Measurements from ENCODE around the gene PTPRB.

Gene PTPRB

DNA sequence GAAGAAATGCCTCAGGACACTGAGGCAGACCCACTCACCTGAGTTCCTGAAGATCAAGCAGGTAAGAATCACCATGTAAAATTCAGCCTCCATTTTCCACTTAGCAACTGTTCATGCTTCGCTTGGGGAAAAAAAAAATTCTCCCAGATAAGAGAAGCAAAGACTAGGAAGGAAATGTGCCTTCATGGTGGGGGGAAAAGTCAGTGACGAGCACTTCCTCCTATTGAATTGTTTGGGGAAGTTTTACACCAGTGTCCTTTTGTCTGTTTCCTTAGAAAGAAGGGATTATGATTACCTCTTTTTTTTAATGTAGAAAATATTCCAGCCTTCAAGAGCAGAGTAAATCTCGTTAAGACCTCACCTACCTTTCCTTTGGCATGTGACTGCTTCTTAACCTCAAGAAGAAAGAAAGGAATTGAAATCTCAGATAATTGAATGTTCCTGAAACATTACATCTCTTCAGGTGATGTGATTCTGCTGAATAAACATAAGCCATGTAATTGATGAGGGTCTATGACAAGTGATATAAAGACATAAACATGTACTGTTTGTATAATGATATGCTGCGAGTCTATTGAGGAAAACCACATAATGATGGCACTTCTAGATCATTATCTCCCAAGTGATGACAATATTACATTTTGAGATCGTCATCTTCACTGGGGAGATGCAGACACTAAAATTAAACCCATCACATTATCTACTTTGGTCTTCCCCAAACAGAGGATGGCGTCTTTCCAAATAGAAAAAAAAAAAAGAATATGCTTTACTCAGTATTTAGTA lies at the start of gene PTPRB:
TSS of gene PTPRB (minus strand) at position 127 of the 783 bp plus-strand sequence. CDS start at position 93, 34 bp downstream.
- no peak for FAIRE-seq
- no peak for DNase-seq (ENCODE audit: low spot score)

DNA sequence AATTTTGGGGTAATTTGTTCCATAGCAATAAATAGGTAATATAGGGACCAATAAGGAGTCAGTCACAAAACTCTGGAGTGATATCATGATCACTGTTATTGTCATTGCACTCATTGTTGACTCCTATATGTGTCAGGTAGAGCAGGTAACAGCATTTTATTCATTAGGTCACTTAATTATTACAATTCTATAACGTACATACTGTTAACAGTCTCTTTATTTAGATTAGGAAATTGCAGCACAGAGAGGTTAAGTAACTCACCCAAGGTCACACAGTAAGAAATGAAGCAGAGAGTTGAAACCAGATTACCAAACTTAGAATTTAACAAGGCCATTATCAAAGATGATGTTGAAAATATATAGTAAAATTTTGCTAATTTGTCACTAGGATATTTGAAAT lies 49.7 kb upstream of the PTPRB start:
- FAIRE-seq (no peak), DNase-seq (ENCODE audit: low spot score) (no peak)

DNA sequence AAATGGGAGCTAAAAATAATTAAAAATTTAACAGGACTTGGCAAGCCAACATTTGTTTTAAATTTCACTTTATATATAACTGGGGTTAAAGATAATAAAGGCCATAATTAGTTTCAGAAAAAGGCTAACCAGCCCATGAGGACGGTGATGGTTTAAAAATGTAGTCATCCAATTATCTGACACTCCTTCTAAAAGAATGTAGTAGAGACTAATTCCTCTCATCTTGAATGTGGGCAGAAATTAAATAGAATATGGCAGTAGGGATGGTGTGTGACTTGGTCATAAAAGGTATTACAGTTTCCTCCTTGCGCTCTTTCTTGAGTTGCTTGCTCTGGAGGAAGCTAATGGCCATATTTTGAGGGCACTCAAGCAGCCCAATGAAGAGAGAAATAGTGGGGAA lies 49.1 kb upstream of the PTPRB start:
- no peak for FAIRE-seq
- DNase-seq (ENCODE audit: low spot score), result no peak

DNA sequence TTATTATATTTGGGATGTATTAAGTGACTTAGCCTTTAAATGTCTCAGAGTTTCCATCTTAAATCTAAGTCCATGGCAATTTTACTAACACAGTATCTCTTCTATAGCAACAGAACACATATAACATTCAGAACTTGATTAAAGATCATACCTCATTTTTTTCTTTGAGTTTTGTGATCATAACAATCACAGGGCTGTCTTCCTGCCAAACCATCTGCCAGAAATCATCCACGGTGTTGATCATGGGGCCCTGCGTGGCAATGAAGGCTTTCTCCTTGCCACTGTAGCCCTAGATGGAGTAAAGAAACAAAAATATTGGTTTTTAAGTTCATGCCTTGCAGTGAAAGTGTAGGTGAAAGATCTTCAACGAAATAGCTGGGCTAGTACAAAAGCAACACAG lies 46.7 kb upstream of the PTPRB start:
- DNase-seq (ENCODE audit: low spot score), result no peak
- no peak for FAIRE-seq

DNA sequence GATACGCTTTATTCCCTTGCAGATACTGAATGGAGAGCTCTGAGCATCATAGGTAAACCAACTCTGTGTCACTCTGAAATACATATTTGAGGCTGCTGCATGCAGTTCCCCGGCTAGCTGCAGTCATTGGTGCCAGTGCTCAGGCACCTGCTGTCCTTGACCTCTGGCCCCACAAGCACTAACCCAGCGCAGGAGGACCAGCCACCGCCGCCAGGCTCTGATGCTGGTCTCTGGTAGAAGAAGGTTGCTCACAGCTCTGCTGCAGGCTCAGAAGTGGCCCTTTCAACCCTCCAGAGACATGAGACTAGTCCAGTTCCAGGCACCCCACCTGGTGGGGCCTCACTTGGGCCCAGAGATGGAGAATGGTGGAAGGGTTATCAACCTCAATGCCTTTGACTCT lies 34.5 kb upstream of the PTPRB start:
- FAIRE-seq, result no peak
- no peak for DNase-seq (ENCODE audit: low spot score)

DNA sequence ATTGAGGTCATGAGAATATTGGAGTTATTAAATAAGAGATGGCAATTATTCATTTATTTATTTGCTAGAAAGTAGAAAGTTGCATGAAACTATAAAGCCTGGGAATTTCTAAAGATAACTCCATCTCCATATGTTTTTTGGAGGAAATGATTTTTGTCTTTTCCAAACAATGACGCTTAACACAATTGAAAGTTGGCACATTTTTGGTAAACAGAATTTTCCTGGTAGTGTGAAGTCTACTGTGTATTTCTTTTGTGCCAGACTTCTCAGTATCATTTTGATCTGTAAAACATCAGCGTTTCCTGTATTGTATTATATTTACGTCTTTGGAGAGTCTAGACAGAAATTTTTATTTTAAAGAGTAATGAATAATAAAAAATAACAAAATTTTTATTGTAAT lies 33.7 kb upstream of the PTPRB start:
- DNase-seq (ENCODE audit: low spot score), result no peak

DNA sequence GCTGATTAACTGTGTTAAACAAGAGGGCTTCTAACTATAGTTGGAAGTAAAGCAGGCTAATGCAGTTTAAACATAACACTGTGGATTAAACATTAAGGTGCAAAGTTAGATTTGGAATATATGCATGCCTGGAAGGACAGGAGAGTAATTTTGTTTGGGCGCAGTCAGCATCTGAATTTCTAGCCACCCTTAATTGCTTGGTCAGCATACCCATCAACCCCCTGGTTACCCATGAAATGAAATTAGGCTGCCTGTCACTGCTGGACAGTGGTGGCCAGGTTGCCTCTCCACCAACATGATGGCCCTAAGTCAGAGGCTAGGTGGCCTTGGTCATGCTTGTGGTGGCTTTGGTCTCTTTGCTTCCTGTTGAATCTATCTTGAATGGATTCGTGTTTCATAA lies 30.0 kb upstream of the PTPRB start:
- DNase-seq (ENCODE audit: low spot score), result no peak
- FAIRE-seq, result no peak

More for the DNA sequence above, 33.7 kb upstream of the PTPRB start:
- FAIRE-seq, result no peak

DNA sequence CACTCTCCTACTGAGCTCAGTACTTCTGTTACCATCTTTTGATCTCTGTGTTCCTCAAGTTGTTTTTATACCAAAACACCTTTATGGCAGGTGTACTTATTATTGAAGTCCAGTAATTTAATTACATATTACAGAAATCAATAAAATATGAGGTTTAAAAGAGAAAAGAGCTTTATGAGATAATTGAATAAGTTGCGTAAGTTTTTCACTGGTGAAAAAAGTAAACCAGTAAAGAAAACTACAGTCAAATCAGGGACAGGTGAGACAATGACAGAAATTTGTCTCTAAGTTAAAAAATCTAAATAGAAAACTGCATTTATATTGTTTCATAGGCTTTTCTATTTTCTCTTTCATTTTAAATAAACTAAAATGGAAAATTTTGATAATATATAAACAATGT lies 29.1 kb upstream of the PTPRB start:
- FAIRE-seq (no peak), DNase-seq (ENCODE audit: low spot score) (no peak)

DNA sequence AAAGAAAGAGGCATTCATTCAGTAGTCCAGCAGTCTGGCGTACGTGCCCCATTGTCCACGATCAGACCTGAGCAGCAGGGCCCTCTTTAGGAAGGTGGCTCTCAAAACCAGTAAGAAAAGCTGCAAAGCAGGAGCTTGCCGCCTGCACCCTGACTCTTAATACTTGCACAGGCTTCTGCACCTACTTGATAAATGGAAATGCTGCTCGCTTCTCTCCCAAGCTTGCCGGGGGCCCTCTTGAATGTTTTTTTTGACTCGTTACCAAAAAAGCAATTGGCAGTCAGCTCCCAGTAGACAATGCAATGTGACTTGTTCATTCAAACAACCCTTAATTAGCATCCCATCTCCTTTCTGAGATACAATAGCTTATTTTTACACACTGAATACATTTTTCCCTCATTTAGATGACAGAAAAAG lies 27.2 kb upstream of the PTPRB start:
- DNase-seq (ENCODE audit: low spot score) (no peak), FAIRE-seq (no peak)

DNA sequence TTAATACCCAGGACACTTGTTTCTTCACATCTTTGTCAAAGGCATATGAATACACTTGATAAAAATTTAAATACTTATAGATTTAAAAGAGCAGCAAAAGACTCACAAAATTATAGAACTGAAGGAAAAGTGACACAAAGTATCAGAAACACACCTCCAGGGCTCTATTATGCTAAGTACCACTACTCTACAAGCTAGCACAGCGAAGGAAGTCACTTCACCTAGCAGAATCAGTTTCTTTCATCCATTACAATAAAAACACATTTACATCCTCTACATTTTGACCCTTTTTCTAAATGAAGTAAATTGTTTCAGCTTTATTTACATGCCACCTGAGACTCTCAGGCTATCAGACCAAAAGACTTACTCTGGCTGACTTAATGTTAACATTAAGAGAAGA lies 26.6 kb upstream of the PTPRB start:
- DNase-seq (ENCODE audit: low spot score) (no peak), FAIRE-seq (no peak)

DNA sequence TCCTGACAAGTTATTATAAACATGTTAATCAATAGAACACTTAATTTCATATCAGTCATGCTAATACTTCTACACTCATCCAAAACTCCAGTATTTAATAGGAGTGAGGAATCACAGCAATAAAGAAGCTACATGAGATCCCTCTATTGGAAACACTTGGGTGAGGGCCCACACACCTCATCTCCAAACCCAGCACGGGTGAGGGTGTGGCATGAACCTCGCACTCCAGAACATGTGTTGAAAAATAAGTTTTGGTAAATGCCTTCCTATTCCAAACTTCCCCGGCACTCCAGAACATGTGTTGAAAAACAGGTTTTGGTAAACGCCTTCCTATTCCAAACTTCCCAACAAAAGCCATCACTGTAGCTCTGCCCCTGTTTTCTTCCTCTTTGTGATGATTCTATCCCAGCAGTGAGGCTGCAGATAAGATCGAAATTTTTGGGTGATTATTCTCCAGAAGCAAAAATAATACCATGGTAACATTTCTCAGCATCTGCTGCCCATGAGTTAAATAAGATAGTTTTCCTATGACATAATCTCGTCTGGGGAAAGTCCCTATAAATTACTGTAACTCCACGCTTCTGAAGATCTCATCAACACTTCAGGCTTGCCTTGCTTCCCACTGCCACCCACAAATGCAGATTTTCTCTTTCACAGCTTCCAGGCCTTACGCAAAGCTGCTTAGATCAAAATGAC lies 24.4 kb upstream of the PTPRB start:
- FAIRE-seq (no peak), DNase-seq (ENCODE audit: low spot score) (peak; percentile 29)

DNA sequence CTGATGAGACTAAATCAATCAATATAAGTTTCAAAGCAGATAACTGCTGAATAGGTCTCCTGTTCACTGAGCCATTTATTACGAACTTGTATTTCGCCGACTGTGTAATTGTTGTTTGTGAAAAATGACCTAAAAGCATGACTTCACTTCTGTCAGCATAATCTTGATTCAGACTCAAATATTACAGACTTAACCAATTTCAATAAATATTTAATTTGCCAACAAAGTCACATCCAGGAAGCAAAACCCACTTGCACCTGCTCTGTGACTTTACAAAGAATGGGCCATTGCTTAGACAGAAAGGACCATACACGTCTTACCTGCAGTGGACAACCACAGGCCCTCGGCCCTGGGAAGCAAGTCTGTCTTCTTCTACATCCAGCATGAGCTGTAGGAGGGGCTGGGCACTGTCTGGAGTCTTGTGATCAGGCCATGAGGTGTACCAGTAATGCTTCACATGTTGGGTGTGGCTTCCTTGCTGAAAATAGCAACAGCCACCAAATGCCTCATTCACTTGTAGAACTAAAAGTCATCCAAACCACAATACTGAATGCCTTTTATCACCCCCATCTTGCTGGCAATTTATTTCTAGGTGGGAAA lies 23.5 kb upstream of the PTPRB start:
- FAIRE-seq (no peak), DNase-seq (ENCODE audit: low spot score) (peak; percentile 66)

DNA sequence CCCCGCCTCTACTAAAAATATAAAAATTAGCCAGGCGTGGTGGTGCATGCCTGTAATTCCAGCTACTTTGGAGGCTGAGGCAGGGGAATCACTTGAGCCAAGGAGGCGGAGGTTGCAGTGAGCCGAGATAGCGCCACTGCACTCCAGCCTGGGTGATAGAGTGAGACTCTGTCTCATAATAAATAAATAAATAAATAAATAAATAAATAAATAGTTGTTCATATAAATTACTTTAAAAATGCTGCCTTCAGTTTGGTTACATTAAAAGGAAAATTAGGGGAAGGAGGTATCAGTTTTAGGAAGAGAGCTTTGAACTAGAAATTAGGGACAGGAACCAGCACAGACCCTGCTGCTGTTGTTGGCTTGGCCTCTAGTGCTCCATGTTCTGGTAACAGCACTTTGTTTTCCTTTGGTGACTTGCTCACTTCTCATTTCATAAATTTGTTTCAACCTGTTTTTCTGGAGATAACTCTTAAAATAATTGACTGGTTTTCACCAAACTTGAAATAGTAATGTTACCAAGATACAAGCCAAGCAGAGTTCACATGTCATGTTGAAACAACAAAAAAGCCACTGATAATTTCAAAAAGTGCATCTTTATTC lies 22.9 kb upstream of the PTPRB start:
- DNase-seq (ENCODE audit: low spot score), result no peak
- no peak for FAIRE-seq

DNA sequence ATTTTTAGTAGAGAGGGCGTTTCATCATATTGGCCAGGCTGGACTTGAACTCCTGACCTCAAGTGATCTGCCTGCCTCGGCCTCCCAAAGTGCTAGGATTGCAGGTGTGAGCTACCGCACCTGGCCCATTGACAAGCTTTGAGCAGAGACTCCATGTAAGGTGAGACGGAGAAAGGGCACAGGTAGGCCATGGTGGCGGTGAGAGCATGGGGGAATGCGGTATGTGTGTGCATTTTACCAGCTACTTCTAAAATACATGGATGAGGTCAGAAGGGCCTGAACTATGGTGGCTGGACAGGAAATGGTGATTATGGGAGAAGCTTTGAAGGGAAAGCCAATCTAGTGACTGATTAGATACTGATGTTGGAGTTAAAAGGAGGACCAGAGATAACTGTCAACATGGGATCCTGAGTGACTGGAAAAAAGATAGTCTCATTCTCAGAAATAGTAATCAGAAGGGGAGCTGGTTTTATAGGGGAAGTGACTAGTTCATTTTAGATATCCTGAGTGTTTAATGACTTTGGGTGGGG lies 21.9 kb upstream of the PTPRB start:
- DNase-seq (ENCODE audit: low spot score) (no peak), FAIRE-seq (no peak)

DNA sequence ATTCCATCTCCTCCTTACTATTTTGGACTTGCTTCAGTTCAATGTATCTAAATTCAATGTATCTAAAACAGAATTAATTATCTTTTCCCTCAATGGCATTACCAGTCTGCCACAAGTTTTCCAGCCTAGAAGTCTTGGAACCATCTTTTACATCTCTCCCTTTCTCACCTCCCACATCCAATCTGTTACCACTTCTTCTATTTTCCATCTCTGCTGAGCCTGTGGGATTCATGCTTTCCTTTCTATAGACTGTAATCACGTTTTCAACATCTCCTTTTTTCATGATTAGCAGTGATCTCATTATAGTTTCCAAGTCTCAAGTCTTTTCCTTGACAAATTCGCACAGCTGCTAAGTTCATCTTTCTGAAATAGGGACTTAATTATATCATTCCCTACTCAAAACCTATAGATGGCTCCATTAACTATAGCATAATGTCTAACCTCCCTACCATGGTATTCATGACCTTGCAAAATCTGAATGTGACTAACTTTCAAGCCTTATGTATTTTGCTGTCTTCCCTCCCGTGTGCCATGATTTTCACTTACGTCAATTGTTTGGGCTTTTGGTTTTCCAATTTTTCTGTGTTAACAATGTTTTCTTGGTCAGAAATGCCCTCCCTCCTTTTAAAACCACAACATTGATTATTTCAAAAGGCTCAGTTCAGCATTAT lies 20.5 kb upstream of the PTPRB start:
- no peak for DNase-seq (ENCODE audit: low spot score)
- no peak for FAIRE-seq

DNA sequence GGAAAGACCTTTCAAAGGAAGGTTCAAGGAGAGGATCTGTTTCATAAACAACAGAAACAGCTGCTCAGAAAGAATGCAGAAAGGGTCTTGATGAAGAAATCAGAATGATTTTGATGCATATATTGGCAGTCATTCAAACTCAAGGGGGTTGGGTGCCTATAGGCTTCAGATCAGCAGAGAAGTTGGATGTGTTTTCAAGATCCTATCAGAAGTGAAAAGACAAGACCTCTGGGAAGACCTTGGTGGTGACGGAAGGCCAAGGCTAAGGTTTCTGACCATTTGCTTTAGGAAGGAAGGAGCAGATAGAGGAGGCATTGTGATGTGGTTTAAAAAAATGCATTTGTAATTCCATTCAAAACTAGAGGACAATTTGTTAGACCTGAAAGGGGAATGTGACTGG lies 15.2 kb upstream of the PTPRB start:
- no peak for FAIRE-seq
- no peak for DNase-seq (ENCODE audit: low spot score)

DNA sequence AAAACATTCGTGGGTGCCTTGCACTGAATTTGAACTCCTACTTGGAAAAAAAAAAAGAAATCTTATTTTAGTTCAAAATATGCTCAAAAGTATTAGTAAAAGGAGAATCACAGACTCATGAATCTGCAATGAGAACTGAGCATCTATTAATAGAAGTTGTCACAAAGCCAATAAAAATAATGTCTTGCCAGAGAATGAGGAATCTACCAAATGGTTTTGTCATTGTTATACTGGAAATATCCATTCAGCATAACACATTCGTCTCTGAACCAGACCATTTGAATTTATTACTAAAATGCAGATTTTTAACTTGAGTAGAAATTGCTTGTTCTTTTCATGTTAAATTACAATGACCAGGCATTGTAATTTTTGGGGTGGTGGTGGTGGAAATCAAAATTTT lies 11.6 kb upstream of the PTPRB start:
- no peak for DNase-seq (ENCODE audit: low spot score)
- no peak for FAIRE-seq

DNA sequence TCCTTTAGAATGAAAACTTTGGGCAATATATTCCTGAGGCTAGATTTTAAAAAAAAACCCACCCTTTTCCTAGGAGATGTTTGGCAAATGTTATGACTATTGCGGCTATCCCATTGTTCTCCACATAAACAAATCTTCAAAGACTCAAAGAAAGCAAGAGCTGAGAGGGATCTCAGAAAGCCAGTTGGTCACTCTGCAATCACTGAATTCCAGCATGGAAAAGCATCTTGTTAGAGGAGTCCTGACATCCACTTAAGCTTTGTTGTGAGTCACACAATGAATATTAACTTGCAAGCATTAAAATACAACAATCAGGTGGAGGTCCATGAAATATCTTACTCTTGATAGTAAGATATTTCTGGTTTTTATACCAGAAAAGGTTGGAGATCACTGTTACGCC lies 11.0 kb upstream of the PTPRB start:
- FAIRE-seq, result no peak

DNA sequence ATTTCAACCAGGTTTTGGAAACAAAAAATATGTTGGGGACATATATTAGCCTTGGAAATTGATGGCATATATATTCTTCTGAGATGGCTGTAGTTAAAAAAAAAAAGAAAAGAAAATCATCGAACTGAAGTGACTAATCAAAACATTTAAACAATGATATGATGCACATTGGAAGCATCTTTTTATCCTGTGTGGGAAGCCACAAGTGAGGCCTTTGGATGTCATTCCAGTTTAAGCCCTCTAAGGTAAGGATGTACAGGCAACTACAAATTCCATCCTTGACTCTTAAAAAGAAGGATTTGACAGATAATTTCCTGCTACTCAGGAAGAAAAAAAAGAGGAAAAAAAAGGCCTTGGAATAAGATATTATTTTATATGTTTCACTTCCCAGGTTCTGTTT lies 9.6 kb upstream of the PTPRB start:
- no peak for FAIRE-seq
- no peak for DNase-seq (ENCODE audit: low spot score)

More for the DNA sequence above, 11.0 kb upstream of the PTPRB start:
- DNase-seq (ENCODE audit: low spot score), result no peak

DNA sequence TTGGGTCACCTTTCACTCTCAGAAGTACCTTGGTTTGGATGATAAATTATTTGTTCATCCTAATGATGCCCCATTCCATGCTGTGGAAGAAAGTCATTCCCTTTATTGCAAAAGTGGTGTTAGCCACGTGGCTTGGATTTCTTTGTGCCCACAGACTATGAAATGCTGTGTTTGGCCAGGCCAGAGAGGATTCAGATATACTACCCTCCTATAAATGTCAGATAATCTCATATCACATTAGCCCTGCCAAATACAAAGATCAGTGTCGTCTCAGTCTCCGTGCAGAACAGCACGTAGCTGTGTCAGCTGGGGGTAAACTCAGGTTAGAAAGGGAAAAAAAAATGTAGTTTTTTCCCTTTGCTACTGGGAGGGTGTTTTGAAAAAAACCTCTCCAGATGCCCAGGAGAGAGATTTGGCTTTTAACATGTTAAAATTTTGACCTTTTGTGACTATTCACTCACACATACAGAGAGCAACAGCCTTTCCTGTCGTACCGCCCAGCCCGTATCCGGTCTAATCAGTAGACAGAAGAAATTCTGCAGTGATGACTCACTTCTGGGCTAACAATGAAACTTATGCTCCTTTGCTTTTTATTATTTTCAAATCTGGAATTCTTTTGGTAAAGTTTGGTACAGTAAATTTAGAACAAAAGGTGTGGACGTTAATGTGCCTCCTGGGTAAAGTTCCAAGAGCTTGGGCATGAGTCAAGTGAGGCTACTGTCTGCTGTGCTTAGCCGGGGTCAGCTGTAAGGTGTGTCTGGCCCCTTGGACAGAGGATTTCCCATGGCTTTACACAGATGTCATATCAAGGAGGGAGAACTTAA lies 8.5 kb upstream of the PTPRB start:
- no peak for FAIRE-seq
- peak; percentile 59 for DNase-seq (ENCODE audit: low spot score)

DNA sequence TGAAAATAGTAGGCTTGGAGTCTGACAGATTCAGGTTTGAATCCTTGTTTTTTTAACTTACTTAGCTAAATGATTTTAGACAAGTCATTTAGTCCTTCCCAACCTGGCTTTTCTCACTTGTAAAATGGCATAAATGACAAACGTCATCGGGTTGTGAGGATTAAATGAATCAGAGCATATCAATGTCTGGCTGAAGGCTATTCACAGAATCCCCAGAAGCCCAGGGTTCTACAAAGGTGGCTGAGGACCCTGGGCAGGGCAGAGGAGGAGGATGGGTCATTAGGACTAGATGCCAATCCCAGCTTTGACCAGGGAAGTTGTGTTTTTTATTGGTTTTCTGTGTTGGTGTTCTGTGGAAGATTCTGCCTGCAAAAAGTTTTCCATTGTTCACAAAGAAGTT lies 7.6 kb upstream of the PTPRB start:
- no peak for FAIRE-seq
- DNase-seq (ENCODE audit: low spot score), result no peak

Data from urothelium cell line (cell line).